ENCODE results near the gene C13orf46. TPM values are rescaled to one million over a fixed set of nuclear protein-coding genes. Genes with fewer than 3 reads are reported as not detected.
A peak's percentile ranks its signal among the peaks of the same experiment; 100 is the strongest.

C13orf46 gene
- total and polyA plus RNA-seq, 2 of the 8 experiments (the other 6 are each of a cell fraction or from before 2014, with no cell fraction given), result 0.23 to 0.28 TPM

- Histone ChIP-seq H2BK12ac (ENCODE audit: low read depth, low read length) (no peak overlapping the region), H4K20me1 (replicated peaks in 1 of 2; ENCODE audit: control insufficient read depth in 1 of 2, insufficient read depth in 2 of 2, low read length in 2 of 2) (peaks cover 4% of the 10 kb centered on the region in 2 experiments), H3K79me2 (ENCODE audit: control insufficient read depth in 1 of 2, insufficient read depth in 2 of 2, low read length in 2 of 2) (no peaks in the 10 kb centered on the region), H2BK5ac (ENCODE audit: low read depth, low read length) (no peak overlapping the region), H3K27ac (ENCODE audit: low read depth, low read length) (no peak overlapping the region), H4K91ac (replicated peaks; ENCODE audit: insufficient read length, low read length) (no peak overlapping the region), H2AK5ac (ENCODE audit: low read depth, low read length) (no peak overlapping the region), H3K36me3 (ENCODE audit: control insufficient read depth in 2 of 4, insufficient read depth in 4 of 4, low read length in 3 of 4) (peaks cover 0 to 16% (median 11%) of the 10 kb centered on the region in 4 experiments; a peak in 5 of 8 replicates), H3K79me1 (ENCODE audit: low read depth, low read length) (no peaks in the 10 kb centered on the region; the same call in 1 of the 2 replicates), H3K9ac (replicated peaks in 1 of 4; ENCODE audit: extremely low read depth in 1 of 4, low read depth in 3 of 4, low read length in 3 of 4) (no peak overlapping the region), H4K8ac (ENCODE audit: extremely low read depth, insufficient read depth, low read length) (no peak overlapping the region), H3K18ac (ENCODE audit: extremely low read depth, low read length) (no peak overlapping the region), H3K14ac (ENCODE audit: insufficient read length) (no peak overlapping the region), H2BK15ac (ENCODE audit: low read length) (no peak overlapping the region), H3K4me3 (ENCODE audit: extremely low read depth in 1 of 4, insufficient read depth in 2 of 4, low read depth in 3 of 4, low read length in 4 of 4) (no peak overlapping the region), H3K4me2 (ENCODE audit: insufficient read depth in 1 of 2, low read depth in 2 of 2, low read length in 2 of 2) (no peak overlapping the region), H4K5ac (ENCODE audit: insufficient read length, low read depth, low read length) (no peak overlapping the region), H3K27me3 (replicated peaks in 1 of 4; ENCODE audit: control insufficient read depth in 3 of 4, extremely low read depth in 1 of 4, insufficient read depth in 3 of 4, low read length in 3 of 4) (no peaks in the 10 kb centered on the region), H3K56ac (replicated peaks; ENCODE audit: insufficient read length, low read depth, low read length) (no peak overlapping the region), H3K4me1 (replicated peaks in 1 of 4; ENCODE audit: control insufficient read depth in 3 of 4, insufficient read depth in 4 of 4, low read length in 3 of 4) (no peaks in the 10 kb centered on the region), H2BK20ac (ENCODE audit: low read length) (no peak overlapping the region), H3K23ac (ENCODE audit: insufficient read length) (no peak overlapping the region), H3K23me2 (ENCODE audit: low read depth, low read length) (peaks cover 9% of the 10 kb centered on the region; the same call in 1 of the 2 replicates), H2BK120ac (replicated peaks; ENCODE audit: low read depth, low read length) (no peak overlapping the region), H2AFZ (ENCODE audit: low read length) (no peak overlapping the region), H3K9me3 (ENCODE audit: insufficient read depth in 2 of 2, low read depth in 1 of 2, low read length in 1 of 2) (peaks cover 4 to 8% of the 10 kb centered on the region in 2 experiments; a peak in 3 of 4 replicates), H3K4ac (replicated peaks; ENCODE audit: insufficient read length, low read depth, low read length) (peak overlapping the region; percentile 23)
- no peak for FAIRE-seq
- ChIA-PET POLR2A (ENCODE audit: partially characterized antibody) (interaction anchor here (1.8 kb wide), 1 partner anchor 11 kb away, joined by 3 read pairs; no protein-coding TSS in a partner anchor), CTCF (ENCODE audit: partially characterized antibody) (no interaction called here)
- no peak for TF ChIP-seq ASH2L (IDR thresholded peaks at IDR 0.05; ENCODE audit: low read length)
- no peak for TF ChIP-seq EZH2 (IDR thresholded peaks at IDR 0.05; ENCODE audit: low read depth, low read length, severe bottlenecking)
- WGBS, 2 experiments (ENCODE audit: extremely low coverage in 1 of 2, insufficient coverage in 1 of 2, insufficient read length in 1 of 2, insufficient replicate concordance in 2 of 2, low coverage in 1 of 2, low lambda C conversion rate in 2 of 2, missing lambda C conversion rate in 1 of 2), result 97% methylated on average over 21 of the region's 21 CpGs; no CpG with 5 or more reads in 1 of the 2 experiments
- no peak for DNase-seq (ENCODE audit: low read depth in 1 of 2, low spot score in 2 of 2)
These were observed 18.6 kb upstream of the C13orf46 start for GRCh38 chr13:113992276-113993005.

All from H1 (cell line).